HEK293T (cell line): Measurements from ENCODE around the gene ACBD6.

ENCODE experiments used
- CTBP1 ChIP-seq: fragments of 450-650 bp; IDR thresholded peaks from 2 replicates; pipeline ENCODE4 v1.6.1; 2016; ENCODE audit warnings: borderline replicate concordance
- FOXA1 ChIP-seq: fragments of 450-650 bp; IDR thresholded peaks from 2 replicates; pipeline ENCODE4 v1.6.1; 2016; ENCODE audit warnings: mild to moderate bottlenecking
- FOXK2 ChIP-seq: fragments of 450-650 bp; IDR thresholded peaks from 2 replicates; pipeline ENCODE4 v1.6.1; 2016; ENCODE audit warnings: mild to moderate bottlenecking
- FOXM1 ChIP-seq: fragments of 450-650 bp; IDR thresholded peaks from 2 replicates; pipeline ENCODE4 v1.6.1; 2017; ENCODE audit warnings: mild to moderate bottlenecking, borderline replicate concordance
- HDGF ChIP-seq: fragments of 450-650 bp; IDR thresholded peaks from 2 replicates; pipeline ENCODE4 v1.6.1; 2017; ENCODE audit warnings: antibody characterized with exemption, borderline replicate concordance
- L3MBTL2 ChIP-seq: fragments of 450-650 bp; conservative IDR thresholded peaks from 2 replicates; pipeline ENCODE4 v1.6.1; 2016; ENCODE audit warnings: mild to moderate bottlenecking
- PKNOX1 ChIP-seq: fragments of 450-650 bp; IDR thresholded peaks from 2 replicates; pipeline ENCODE4 v1.6.1; 2016
- SP1 ChIP-seq: fragments of 450-650 bp; IDR thresholded peaks from 2 replicates; pipeline ENCODE4 v1.6.1; 2017
- SUZ12 ChIP-seq: fragments of 450-650 bp; IDR thresholded peaks from 2 replicates; pipeline ENCODE4 v1.6.1; 2016; ENCODE audit warnings: mild to moderate bottlenecking
- TARDBP ChIP-seq: fragments of 450-650 bp; IDR thresholded peaks from 2 replicates; pipeline ENCODE4 v1.6.1; 2016
- ZNF384 ChIP-seq: fragments of 450-650 bp; IDR thresholded peaks from 2 replicates; pipeline ENCODE4 v1.6.1; 2016

GRCh38 chr1:180431683-180432082 is 70.7 kb downstream of the ACBD6 start:
- TF ChIP-seq FOXM1 (no peak), HDGF (no peak), SP1 (no peak), L3MBTL2 (no peak), FOXA1 (no peak), SUZ12 (no peak), FOXK2 (no peak), TARDBP (no peak), ZNF384 (no peak), PKNOX1 (no peak), CTBP1 (no peak)
